ENCODE measurements around the gene THBS4.

DNA sequence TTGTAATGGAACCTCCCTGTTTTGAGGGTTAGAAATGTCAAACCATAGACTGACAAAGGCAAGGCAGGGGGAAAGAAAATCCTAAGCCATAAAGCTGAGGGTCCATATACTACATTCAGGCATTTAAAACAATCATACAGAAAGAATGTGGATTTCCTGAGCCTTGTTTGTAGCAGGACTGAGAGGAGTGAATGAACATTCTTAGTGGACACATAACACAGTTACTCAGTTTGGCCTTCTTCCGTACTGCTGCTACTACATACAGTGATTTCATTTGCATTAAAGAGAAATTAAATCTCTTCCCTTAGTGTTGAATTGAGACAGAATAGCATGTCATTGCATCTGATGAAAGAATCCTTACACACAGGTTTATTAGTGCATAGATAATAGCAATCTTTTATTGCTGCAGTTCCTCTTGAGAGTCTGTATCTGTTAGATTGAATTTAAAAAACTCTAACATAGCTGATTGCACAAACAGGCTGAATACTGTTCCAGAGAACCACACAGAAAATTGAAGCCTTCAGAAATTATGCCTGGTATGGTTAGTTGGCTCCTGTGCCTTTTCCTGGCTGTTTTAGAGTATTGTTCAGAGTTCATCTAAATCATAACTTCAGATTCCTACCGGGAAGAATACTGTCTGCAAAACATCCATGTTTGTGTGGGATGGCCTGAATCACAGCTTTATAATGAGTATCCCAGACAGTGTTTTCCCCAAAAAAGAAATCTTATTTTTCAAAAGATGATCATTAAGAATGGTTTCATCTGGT lies 42.1 kb upstream of the THBS4 start:
- TF ChIP-seq, protein P1, sequence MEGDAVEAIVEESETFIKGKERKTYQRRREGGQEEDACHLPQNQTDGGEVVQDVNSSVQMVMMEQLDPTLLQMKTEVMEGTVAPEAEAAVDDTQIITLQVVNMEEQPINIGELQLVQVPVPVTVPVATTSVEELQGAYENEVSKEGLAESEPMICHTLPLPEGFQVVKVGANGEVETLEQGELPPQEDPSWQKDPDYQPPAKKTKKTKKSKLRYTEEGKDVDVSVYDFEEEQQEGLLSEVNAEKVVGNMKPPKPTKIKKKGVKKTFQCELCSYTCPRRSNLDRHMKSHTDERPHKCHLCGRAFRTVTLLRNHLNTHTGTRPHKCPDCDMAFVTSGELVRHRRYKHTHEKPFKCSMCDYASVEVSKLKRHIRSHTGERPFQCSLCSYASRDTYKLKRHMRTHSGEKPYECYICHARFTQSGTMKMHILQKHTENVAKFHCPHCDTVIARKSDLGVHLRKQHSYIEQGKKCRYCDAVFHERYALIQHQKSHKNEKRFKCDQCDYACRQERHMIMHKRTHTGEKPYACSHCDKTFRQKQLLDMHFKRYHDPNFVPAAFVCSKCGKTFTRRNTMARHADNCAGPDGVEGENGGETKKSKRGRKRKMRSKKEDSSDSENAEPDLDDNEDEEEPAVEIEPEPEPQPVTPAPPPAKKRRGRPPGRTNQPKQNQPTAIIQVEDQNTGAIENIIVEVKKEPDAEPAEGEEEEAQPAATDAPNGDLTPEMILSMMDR (IDR thresholded peaks at IDR 0.05): no peak
- TF ChIP-seq EP300 (IDR thresholded peaks at IDR 0.05): no peak
